Cerebellar nuclear complex (tissue), 1 donor: ENCODE results near the gene CDC45.
"Not testable (repeated sequence)": the region's sequence is repeated elsewhere in the genome, so short reads cannot be mapped to it uniquely, and the experiment has no call there.

Experiments used
- DNase-seq, 2 experiments: peaks; one replicate each; lab custom pipeline; 2025; lab: John Stamatoyannopoulos, UW

The CDC45 gene

GRCh38 chr22:19479355-19480172 is at the start of gene CDC45:
CDC45 (plus strand) TSS chr22:19479920; CDS start chr22:19479969, 49 bp downstream.
- peak; percentile 60 to 97 for DNase-seq

GRCh38 chr22:19429950-19430889 is 49.5 kb upstream of the CDC45 start:
- DNase-seq = no peak

- DNase-seq = no peak
These were observed 48.7 kb upstream of the CDC45 start for GRCh38 chr22:19430890-19431541.

GRCh38 chr22:19431649-19432132 is 48.0 kb upstream of the CDC45 start, which contains the start of gene HIRA:
HIRA (minus strand) TSS chr22:19431733; CDS start chr22:19431476, 257 bp downstream.
- peak in 1 of 2 experiments; percentile 21 for DNase-seq

- DNase-seq = peak in 1 of 2 experiments; percentile 55
These were observed 47.4 kb upstream of the CDC45 start, which contains the start of gene MRPL40 for GRCh38 chr22:19432133-19432851. MRPL40 (plus strand) TSS chr22:19432545; CDS start chr22:19432555, 10 bp downstream.

GRCh38 chr22:19434401-19434800 is 45.3 kb upstream of the CDC45 start:
- DNase-seq = no peak

- no peak for DNase-seq
These were observed 44.7 kb upstream of the CDC45 start for GRCh38 chr22:19434829-19435580.

GRCh38 chr22:19436444-19437161 is 43.1 kb upstream of the CDC45 start:
- not testable (repeated sequence) for DNase-seq

GRCh38 chr22:19438298-19438697 is 41.4 kb upstream of the CDC45 start:
- no peak for DNase-seq

- no peak for DNase-seq
These were observed 39.1 kb upstream of the CDC45 start for GRCh38 chr22:19440411-19441195.

- no peak for DNase-seq
These were observed 37.6 kb upstream of the CDC45 start for GRCh38 chr22:19442166-19442565.

GRCh38 chr22:19443544-19444211 is 36.0 kb upstream of the CDC45 start:
- no peak for DNase-seq

GRCh38 chr22:19445279-19445982 is 34.3 kb upstream of the CDC45 start:
- DNase-seq = not testable (repeated sequence)

- no peak for DNase-seq
These were observed 33.0 kb upstream of the CDC45 start for GRCh38 chr22:19446603-19447329.

GRCh38 chr22:19447330-19448075 is 32.2 kb upstream of the CDC45 start, which contains the start of gene C22orf39:
C22orf39 (minus strand) TSS chr22:19447711; CDS start chr22:19447688, 23 bp downstream.
- peak; percentile 60 to 85 for DNase-seq

- peak in 1 of 2 experiments; percentile 40 for DNase-seq
These were observed 31.6 kb upstream of the CDC45 start for GRCh38 chr22:19448076-19448607.
